GM23338 (cell line): ENCODE data around the gene PLEKHB1. TPM values are rescaled to one million over a fixed set of nuclear protein-coding genes. Genes with fewer than 3 reads are reported as not detected.

Experiments
- ATAC-seq: fragments of 200-7000 bp; cut with Tn5 transposase; 3 replicates; pipeline ENCODE4 v1.9.1; 2020
- DNase-seq: peaks from one replicate; pipeline ENCODE4 v3.0.0-alpha.2; 2015; ENCODE audit warnings: low spot score
- H2AFZ ChIP-seq: fragments of 200-600 bp; sonication (generic); 2 replicates; pipeline ENCODE4 v1.8.0; 2016; ENCODE audit warnings: antibody characterized with exemption, mild to moderate bottlenecking, moderate library complexity
- H3F3A ChIP-seq: fragments of 200-600 bp; sonication (generic); replicated peaks from 2 replicates; pipeline ENCODE4 v1.8.0; 2017; ENCODE audit warnings: antibody characterized with exemption, mixed run types, low read depth
- H3K27ac ChIP-seq: fragments of 200-600 bp; sonication (generic); 2 replicates; pipeline ENCODE4 v1.6.1; 2016; ENCODE audit warnings: low read depth
- H3K27me3 ChIP-seq: fragments of 200-600 bp; sonication (generic); 2 replicates; pipeline ENCODE4 v1.8.0; 2016; ENCODE audit warnings: mild to moderate bottlenecking, mixed run types, moderate library complexity; ENCODE audit not compliant: insufficient read depth
- H3K36me3 ChIP-seq: fragments of 200-600 bp; sonication (generic); 2 replicates; pipeline ENCODE4 v1.8.0; 2016; ENCODE audit warnings: mild to moderate bottlenecking; ENCODE audit not compliant: insufficient read depth
- H3K4me1 ChIP-seq: fragments of 200-600 bp; sonication (generic); 2 replicates; pipeline ENCODE4 v1.8.0; 2016; ENCODE audit warnings: mild to moderate bottlenecking, moderate library complexity; ENCODE audit not compliant: insufficient read depth
- H3K4me2 ChIP-seq: fragments of 200-600 bp; sonication (generic); 2 replicates; pipeline ENCODE4 v1.7.1; 2017; ENCODE audit warnings: mixed run types
- H3K4me3 ChIP-seq: fragments of 200-600 bp; sonication (generic); 2 replicates; pipeline ENCODE4 v1.6.1; 2016; ENCODE audit warnings: mixed run types
- H3K79me2 ChIP-seq: fragments of 200-600 bp; sonication (generic); replicated peaks from 2 replicates; pipeline ENCODE4 v1.8.0; 2017; ENCODE audit warnings: mild to moderate bottlenecking; ENCODE audit not compliant: insufficient read depth
- H3K9me2 ChIP-seq: fragments of 200-600 bp; sonication (generic); 2 replicates; pipeline ENCODE4 v1.8.0; 2017; ENCODE audit not compliant: insufficient read depth
- H4K20me1 ChIP-seq: fragments of 200-600 bp; sonication (generic); replicated peaks from 2 replicates; pipeline ENCODE4 v1.8.0; 2017; ENCODE audit warnings: mild to moderate bottlenecking; ENCODE audit not compliant: insufficient read depth
- H3K27ac Mint-ChIP-seq: 2 replicates; pipeline ENCODE4 v1.8.0; 2020; ENCODE audit warnings: inconsistent platforms, mild to moderate bottlenecking, moderate library complexity, mixed read lengths
- H3K27me3 Mint-ChIP-seq: 3 replicates; pipeline ENCODE4 v1.8.0; 2022; ENCODE audit warnings: low read depth, mild to moderate bottlenecking, moderate library complexity, mixed read lengths, inconsistent platforms; ENCODE audit not compliant: insufficient read depth, poor library complexity
- H3K36me3 Mint-ChIP-seq: 3 replicates; pipeline ENCODE4 v1.8.0; 2021; ENCODE audit warnings: low read depth, mild to moderate bottlenecking, inconsistent platforms, moderate library complexity, mixed read lengths
- H3K4me1 Mint-ChIP-seq: 3 replicates; pipeline ENCODE4 v1.8.0; 2020; ENCODE audit warnings: mild to moderate bottlenecking, inconsistent platforms, mixed read lengths
- H3K4me3 Mint-ChIP-seq: 3 replicates; pipeline ENCODE4 v1.8.0; 2021; ENCODE audit warnings: moderate library complexity, mild to moderate bottlenecking, inconsistent platforms, mixed read lengths
- H3K9me3 Mint-ChIP-seq: 3 replicates; pipeline ENCODE4 v1.8.0; 2020; ENCODE audit warnings: moderate library complexity, mild to moderate bottlenecking, inconsistent platforms, mixed read lengths
- CREB1 ChIP-seq: fragments of 250-450 bp; sonication (Bioruptor Pico); IDR thresholded peaks from 2 replicates; pipeline ENCODE4 v1.5.0; 2020; ENCODE audit warnings: low read depth, mild to moderate bottlenecking, moderate library complexity
- EZH2 ChIP-seq: fragments of 200-600 bp; sonication (generic); IDR thresholded peaks from one replicate; pipeline ENCODE4 v1.8.0; 2017; ENCODE audit warnings: antibody characterized with exemption, mild to moderate bottlenecking, low read depth; ENCODE audit not compliant: unreplicated experiment
- EZH2phosphoT487 ChIP-seq: fragments of 200-600 bp; sonication (generic); IDR thresholded peaks from one replicate; pipeline ENCODE4 v1.8.1; 2018; ENCODE audit warnings: antibody characterized with exemption; ENCODE audit not compliant: unreplicated experiment
- JUNB ChIP-seq: IDR thresholded peaks from one replicate; pipeline ENCODE4 v1.6.1; 2016; ENCODE audit warnings: antibody characterized with exemption; ENCODE audit not compliant: unreplicated experiment
- NANOG ChIP-seq: IDR thresholded peaks from 2 replicates; pipeline ENCODE4 v1.6.1; 2016; ENCODE audit warnings: antibody characterized with exemption, borderline replicate concordance
- POLR2AphosphoS5 ChIP-seq: IDR thresholded peaks from 2 replicates; pipeline ENCODE4 v1.6.1; 2016; ENCODE audit warnings: antibody characterized with exemption, low read depth
- STAT1 ChIP-seq: IDR thresholded peaks from one replicate; pipeline ENCODE4 v1.6.1; 2016; ENCODE audit warnings: antibody characterized with exemption; ENCODE audit not compliant: unreplicated experiment
- ZNF114 ChIP-seq: fragments of 250-450 bp; sonication (Bioruptor Pico); IDR thresholded peaks from 2 replicates; pipeline ENCODE4 v1.5.0; 2020; ENCODE audit warnings: mild to moderate bottlenecking, moderate library complexity
- ZNF331 ChIP-seq: fragments of 250-450 bp; sonication (Bioruptor Pico); IDR thresholded peaks from 2 replicates; pipeline ENCODE4 v1.5.0; 2020; ENCODE audit warnings: low read depth, mild to moderate bottlenecking, moderate library complexity
- polyA plus RNA-seq: library from polyadenylated mRNA; unstranded; fragments of >200 nt; fragmentation: Nextera tagmentation; extraction: Ambion mirVana; gene quantifications from 2 replicates; pipeline ENCODE4 v1.2.1, GENCODE V29; 2016
- total RNA-seq: library from RNA; depleted of rRNA; stranded (reverse); fragments of >200 nt; shearing (Covaris generic); gene quantifications from 2 replicates; pipeline ENCODE4 v1.2.3, GENCODE V29; 2014
- TF ChIP-seq, protein P1 (sequence below): IDR thresholded peaks from 2 replicates; pipeline ENCODE4 v1.6.1; 2016; ENCODE audit warnings: antibody characterized with exemption
- TF ChIP-seq, protein P2 (sequence below): IDR thresholded peaks from one replicate; pipeline ENCODE4 v1.6.1; 2018; ENCODE audit warnings: antibody characterized with exemption; ENCODE audit not compliant: unreplicated experiment
- TF ChIP-seq, protein P3 (sequence below): fragments of 250-450 bp; sonication (Bioruptor Pico); IDR thresholded peaks from 2 replicates; pipeline ENCODE4 v1.5.0; 2020; ENCODE audit warnings: mild to moderate bottlenecking, moderate library complexity
- TF ChIP-seq, protein P4 (sequence below), 2 experiments: fragments of 200-600 bp in 1 of 2; sonication (generic) in 1 of 2; conservative IDR thresholded peaks; 2 replicates each; pipeline versions ENCODE4 v1.5.1 to v1.6.1; 2016 to 2017; ENCODE audit warnings: antibody characterized with exemption in 2 of 2, low read depth in 2 of 2, mild to moderate bottlenecking in 2 of 2, moderate library complexity in 1 of 2

The PLEKHB1 gene
- total and polyA plus RNA-seq, 2 experiments from 2014 or later: 20.1 to 20.8 TPM

DNA sequence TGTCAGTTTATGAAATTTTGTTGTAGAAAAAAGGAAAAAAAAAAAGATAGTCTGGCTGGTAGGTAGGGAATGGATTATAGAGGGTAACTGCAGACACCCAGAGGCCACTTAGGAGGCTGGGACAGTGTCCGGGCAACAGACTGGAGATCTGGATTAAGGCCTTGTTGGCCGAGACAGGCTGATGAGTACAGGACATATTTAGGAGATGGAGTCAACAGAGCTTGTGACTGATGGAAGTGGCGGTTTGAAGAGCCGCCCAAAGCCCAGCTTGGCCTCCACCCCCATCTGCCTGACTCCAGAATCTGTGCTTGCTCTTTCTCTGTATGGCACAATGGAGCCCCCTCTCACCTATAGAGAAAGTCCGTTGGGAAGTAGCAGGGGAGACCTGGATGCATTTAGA lies 7.6 kb downstream of the PLEKHB1 start:
- Histone ChIP-seq H3K27me3 (peaks cover 1% of the 10 kb centered on the region; the same call in 1 of the 2 replicates), H3F3A (no peaks in the 10 kb centered on the region), H3K4me1 (no peaks in the 10 kb centered on the region; the same call in 1 of the 2 replicates), H3K79me2 (no peaks in the 10 kb centered on the region), H3K4me3 (no peak overlapping the region), H3K36me3 (no peaks in the 10 kb centered on the region), H3K4me2 (no peak overlapping the region), H3K9me2 (no peaks in the 10 kb centered on the region), H3K27ac (no peak overlapping the region), H4K20me1 (no peaks in the 10 kb centered on the region; the same call in none of the 2 replicates), H2AFZ (no peak overlapping the region)
- H3K4me3 Mint-ChIP-seq: no peak overlapping the region
- no peak overlapping the region for H3K27ac Mint-ChIP-seq
- no peak for ATAC-seq
- no peak for DNase-seq
- peaks cover 4% of the 10 kb centered on the region for H3K27me3 Mint-ChIP-seq
- peaks cover 17% of the 10 kb centered on the region for H3K4me1 Mint-ChIP-seq
- no peaks in the 10 kb centered on the region for H3K9me3 Mint-ChIP-seq
- no peak for TF ChIP-seq STAT1
- TF ChIP-seq EZH2phosphoT487: no peak
- TF ChIP-seq, protein P1, sequence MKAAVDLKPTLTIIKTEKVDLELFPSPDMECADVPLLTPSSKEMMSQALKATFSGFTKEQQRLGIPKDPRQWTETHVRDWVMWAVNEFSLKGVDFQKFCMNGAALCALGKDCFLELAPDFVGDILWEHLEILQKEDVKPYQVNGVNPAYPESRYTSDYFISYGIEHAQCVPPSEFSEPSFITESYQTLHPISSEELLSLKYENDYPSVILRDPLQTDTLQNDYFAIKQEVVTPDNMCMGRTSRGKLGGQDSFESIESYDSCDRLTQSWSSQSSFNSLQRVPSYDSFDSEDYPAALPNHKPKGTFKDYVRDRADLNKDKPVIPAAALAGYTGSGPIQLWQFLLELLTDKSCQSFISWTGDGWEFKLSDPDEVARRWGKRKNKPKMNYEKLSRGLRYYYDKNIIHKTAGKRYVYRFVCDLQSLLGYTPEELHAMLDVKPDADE: no peak
- TF ChIP-seq CREB1 (CRISPR knock-in tag): no peak
- TF ChIP-seq NANOG: no peak
- TF ChIP-seq, protein P2, sequence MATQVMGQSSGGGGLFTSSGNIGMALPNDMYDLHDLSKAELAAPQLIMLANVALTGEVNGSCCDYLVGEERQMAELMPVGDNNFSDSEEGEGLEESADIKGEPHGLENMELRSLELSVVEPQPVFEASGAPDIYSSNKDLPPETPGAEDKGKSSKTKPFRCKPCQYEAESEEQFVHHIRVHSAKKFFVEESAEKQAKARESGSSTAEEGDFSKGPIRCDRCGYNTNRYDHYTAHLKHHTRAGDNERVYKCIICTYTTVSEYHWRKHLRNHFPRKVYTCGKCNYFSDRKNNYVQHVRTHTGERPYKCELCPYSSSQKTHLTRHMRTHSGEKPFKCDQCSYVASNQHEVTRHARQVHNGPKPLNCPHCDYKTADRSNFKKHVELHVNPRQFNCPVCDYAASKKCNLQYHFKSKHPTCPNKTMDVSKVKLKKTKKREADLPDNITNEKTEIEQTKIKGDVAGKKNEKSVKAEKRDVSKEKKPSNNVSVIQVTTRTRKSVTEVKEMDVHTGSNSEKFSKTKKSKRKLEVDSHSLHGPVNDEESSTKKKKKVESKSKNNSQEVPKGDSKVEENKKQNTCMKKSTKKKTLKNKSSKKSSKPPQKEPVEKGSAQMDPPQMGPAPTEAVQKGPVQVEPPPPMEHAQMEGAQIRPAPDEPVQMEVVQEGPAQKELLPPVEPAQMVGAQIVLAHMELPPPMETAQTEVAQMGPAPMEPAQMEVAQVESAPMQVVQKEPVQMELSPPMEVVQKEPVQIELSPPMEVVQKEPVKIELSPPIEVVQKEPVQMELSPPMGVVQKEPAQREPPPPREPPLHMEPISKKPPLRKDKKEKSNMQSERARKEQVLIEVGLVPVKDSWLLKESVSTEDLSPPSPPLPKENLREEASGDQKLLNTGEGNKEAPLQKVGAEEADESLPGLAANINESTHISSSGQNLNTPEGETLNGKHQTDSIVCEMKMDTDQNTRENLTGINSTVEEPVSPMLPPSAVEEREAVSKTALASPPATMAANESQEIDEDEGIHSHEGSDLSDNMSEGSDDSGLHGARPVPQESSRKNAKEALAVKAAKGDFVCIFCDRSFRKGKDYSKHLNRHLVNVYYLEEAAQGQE: no peak
- TF ChIP-seq EZH2: no peak
- no peak for TF ChIP-seq JUNB
- TF ChIP-seq, protein P3, sequence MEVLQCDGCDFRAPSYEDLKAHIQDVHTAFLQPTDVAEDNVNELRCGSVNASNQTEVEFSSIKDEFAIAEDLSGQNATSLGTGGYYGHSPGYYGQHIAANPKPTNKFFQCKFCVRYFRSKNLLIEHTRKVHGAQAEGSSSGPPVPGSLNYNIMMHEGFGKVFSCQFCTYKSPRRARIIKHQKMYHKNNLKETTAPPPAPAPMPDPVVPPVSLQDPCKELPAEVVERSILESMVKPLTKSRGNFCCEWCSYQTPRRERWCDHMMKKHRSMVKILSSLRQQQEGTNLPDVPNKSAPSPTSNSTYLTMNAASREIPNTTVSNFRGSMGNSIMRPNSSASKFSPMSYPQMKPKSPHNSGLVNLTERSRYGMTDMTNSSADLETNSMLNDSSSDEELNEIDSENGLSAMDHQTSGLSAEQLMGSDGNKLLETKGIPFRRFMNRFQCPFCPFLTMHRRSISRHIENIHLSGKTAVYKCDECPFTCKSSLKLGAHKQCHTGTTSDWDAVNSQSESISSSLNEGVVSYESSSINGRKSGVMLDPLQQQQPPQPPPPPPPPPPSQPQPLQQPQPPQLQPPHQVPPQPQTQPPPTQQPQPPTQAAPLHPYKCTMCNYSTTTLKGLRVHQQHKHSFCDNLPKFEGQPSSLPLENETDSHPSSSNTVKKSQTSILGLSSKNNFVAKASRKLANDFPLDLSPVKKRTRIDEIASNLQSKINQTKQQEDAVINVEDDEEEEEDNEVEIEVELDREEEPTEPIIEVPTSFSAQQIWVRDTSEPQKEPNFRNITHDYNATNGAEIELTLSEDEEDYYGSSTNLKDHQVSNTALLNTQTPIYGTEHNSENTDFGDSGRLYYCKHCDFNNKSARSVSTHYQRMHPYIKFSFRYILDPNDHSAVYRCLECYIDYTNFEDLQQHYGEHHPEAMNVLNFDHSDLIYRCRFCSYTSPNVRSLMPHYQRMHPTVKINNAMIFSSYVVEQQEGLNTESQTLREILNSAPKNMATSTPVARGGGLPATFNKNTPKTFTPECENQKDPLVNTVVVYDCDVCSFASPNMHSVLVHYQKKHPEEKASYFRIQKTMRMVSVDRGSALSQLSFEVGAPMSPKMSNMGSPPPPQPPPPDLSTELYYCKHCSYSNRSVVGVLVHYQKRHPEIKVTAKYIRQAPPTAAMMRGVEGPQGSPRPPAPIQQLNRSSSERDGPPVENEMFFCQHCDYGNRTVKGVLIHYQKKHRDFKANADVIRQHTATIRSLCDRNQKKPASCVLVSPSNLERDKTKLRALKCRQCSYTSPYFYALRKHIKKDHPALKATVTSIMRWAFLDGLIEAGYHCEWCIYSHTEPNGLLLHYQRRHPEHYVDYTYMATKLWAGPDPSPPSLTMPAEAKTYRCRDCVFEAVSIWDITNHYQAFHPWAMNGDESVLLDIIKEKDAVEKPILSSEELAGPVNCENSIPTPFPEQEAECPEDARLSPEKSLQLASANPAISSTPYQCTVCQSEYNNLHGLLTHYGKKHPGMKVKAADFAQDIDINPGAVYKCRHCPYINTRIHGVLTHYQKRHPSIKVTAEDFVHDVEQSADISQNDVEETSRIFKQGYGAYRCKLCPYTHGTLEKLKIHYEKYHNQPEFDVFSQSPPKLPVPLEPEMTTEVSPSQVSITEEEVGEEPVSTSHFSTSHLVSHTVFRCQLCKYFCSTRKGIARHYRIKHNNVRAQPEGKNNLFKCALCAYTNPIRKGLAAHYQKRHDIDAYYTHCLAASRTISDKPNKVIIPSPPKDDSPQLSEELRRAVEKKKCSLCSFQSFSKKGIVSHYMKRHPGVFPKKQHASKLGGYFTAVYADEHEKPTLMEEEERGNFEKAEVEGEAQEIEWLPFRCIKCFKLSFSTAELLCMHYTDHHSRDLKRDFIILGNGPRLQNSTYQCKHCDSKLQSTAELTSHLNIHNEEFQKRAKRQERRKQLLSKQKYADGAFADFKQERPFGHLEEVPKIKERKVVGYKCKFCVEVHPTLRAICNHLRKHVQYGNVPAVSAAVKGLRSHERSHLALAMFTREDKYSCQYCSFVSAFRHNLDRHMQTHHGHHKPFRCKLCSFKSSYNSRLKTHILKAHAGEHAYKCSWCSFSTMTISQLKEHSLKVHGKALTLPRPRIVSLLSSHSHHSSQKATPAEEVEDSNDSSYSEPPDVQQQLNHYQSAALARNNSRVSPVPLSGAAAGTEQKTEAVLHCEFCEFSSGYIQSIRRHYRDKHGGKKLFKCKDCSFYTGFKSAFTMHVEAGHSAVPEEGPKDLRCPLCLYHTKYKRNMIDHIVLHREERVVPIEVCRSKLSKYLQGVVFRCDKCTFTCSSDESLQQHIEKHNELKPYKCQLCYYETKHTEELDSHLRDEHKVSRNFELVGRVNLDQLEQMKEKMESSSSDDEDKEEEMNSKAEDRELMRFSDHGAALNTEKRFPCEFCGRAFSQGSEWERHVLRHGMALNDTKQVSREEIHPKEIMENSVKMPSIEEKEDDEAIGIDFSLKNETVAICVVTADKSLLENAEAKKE (CRISPR knock-in tag): no peak
- TF ChIP-seq ZNF114 (CRISPR knock-in tag): no peak
- TF ChIP-seq POLR2AphosphoS5: no peak
- TF ChIP-seq ZNF331 (CRISPR knock-in tag): no peak
- TF ChIP-seq, protein P4, sequence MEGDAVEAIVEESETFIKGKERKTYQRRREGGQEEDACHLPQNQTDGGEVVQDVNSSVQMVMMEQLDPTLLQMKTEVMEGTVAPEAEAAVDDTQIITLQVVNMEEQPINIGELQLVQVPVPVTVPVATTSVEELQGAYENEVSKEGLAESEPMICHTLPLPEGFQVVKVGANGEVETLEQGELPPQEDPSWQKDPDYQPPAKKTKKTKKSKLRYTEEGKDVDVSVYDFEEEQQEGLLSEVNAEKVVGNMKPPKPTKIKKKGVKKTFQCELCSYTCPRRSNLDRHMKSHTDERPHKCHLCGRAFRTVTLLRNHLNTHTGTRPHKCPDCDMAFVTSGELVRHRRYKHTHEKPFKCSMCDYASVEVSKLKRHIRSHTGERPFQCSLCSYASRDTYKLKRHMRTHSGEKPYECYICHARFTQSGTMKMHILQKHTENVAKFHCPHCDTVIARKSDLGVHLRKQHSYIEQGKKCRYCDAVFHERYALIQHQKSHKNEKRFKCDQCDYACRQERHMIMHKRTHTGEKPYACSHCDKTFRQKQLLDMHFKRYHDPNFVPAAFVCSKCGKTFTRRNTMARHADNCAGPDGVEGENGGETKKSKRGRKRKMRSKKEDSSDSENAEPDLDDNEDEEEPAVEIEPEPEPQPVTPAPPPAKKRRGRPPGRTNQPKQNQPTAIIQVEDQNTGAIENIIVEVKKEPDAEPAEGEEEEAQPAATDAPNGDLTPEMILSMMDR (conservative IDR thresholded peaks at IDR 0.05; ENCODE audit: low read depth in 2 of 2): no peak
- no peaks in the 10 kb centered on the region for H3K36me3 Mint-ChIP-seq
